Measurements from ENCODE around the gene PDZD7. TPM values are rescaled to one million over a fixed set of nuclear protein-coding genes. Genes with fewer than 3 reads are reported as not detected.

Gene PDZD7
- total and polyA plus RNA-seq, 4 donors: 0.06 to 0.09 (median 0.07) TPM; not detected in 1

- H3K9me3 ChIP-seq (ENCODE audit: control insufficient read depth in 4 of 4, low read length in 3 of 4): no peaks in the 10 kb centered on the region
- no peak overlapping the region for H3K4me3 ChIP-seq (ENCODE audit: low read depth in 1 of 3, low read length in 3 of 3)
- no peaks in the 10 kb centered on the region for H3K27me3 ChIP-seq (ENCODE audit: control insufficient read depth in 4 of 4, insufficient read depth in 4 of 4, low read length in 3 of 4)
- no peak overlapping the region for H3K27ac ChIP-seq (ENCODE audit: low read depth in 1 of 2, low read length in 2 of 2)
- peaks cover 0 to 14% (median 10%) of the 10 kb centered on the region in 4 donors for H3K4me1 ChIP-seq (ENCODE audit: control insufficient read depth in 4 of 4, insufficient read depth in 4 of 4, low read length in 3 of 4)
- WGBS: 90% methylated on average over 5 of the region's 5 CpGs
- DNase-seq (ENCODE audit: low spot score): no peak
- TF ChIP-seq CTCF (IDR thresholded peaks at IDR 0.05; ENCODE audit: low read depth, low read length, missing input control) (no peak), GABPA (IDR thresholded peaks at IDR 0.05 in 1 of 2, conservative IDR thresholded peaks at IDR 0.05 in 1 of 2) (no peak), HNF4G (IDR thresholded peaks at IDR 0.05) (no peak), NR2F2 (IDR thresholded peaks at IDR 0.05) (no peak), FOXA1 (IDR thresholded peaks at IDR 0.05) (no peak), RAD21 (IDR thresholded peaks at IDR 0.05) (no peak), ZBTB33 (IDR thresholded peaks at IDR 0.05) (no peak), REST (IDR thresholded peaks at IDR 0.05) (no peak), RXRA (IDR thresholded peaks at IDR 0.05) (no peak), JUND (IDR thresholded peaks at IDR 0.05) (no peak), YY1 (IDR thresholded peaks at IDR 0.05) (no peak), FOXA2 (IDR thresholded peaks at IDR 0.05) (no peak), SP1 (IDR thresholded peaks at IDR 0.05) (no peak), ATF3 (IDR thresholded peaks at IDR 0.05) (no peak), HNF4A (conservative IDR thresholded peaks at IDR 0.05) (no peak), EGR1 (IDR thresholded peaks at IDR 0.05; ENCODE audit: low read depth in 2 of 2) (no peak), MAX (IDR thresholded peaks at IDR 0.05) (no peak), TAF1 (conservative IDR thresholded peaks at IDR 0.05) (no peak)
- no peak overlapping the region for H3K9ac ChIP-seq (ENCODE audit: low read depth in 1 of 2, low read length in 2 of 2)
- peaks cover 6 to 55% (median 27%) of the 10 kb centered on the region in 4 donors for H3K36me3 ChIP-seq (ENCODE audit: control insufficient read depth in 4 of 4, insufficient read depth in 3 of 4, low read depth in 1 of 4, low read length in 3 of 4)
Observed at GRCh38 chr10:100981178-100981772, 49.7 kb downstream of the PDZD7 start.
